ENCODE measurements around the gene ATP7B.
A peak's percentile ranks its signal among the peaks of the same experiment; 100 is the strongest.
"Not testable (repeated sequence)": the region's sequence is repeated elsewhere in the genome, so short reads cannot be mapped to it uniquely, and the experiment has no call there.

ATP7B gene

DNA sequence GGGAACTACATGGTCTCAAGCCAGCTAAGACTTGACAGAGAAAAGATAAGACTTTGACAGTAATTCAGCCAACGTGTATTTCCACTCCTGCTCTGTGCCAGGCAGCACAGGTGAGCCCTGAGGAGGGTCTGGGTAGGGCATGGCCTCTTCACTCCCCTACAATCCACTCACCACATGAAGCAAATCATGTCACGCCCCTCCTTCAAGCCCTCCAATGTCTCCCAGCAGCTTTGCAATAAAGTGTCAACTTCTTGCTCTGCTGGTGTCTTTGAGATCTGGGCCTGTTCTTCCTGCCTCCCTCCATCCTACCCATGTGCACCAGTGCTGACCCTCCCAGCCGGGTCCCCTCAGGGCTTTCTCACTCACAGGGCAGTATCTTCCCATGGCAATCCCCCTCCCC, 91.0 kb downstream of the ATP7B start:
- no peak for DNase-seq

- DNase-seq = no peak
Measured at GRCh38 chr13:51919531-51919930, 91.7 kb downstream of the ATP7B start.

DNA sequence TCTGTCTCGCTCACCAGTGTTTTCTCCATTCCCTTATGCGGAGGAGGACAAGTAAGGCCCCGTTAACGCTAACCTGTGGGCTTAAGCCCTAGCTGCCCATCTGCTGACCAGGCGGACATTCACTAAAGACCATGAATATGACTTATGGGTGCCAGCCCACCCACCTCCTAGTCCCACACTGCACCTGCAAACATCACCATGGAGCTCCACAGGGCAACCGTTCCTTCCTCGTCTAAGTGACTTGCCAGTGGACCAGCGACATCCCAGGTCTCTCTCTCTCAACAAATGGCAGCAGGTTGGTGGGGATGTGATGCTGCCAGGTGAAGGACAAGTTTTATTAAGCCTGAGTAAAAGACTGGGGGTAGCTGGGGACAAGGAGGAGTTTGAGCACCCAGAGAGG, 94.3 kb downstream of the ATP7B start:
- no peak for DNase-seq

- no peak for DNase-seq
Measured at GRCh38 chr13:51916051-51916818, 95.0 kb downstream of the ATP7B start.

DNA sequence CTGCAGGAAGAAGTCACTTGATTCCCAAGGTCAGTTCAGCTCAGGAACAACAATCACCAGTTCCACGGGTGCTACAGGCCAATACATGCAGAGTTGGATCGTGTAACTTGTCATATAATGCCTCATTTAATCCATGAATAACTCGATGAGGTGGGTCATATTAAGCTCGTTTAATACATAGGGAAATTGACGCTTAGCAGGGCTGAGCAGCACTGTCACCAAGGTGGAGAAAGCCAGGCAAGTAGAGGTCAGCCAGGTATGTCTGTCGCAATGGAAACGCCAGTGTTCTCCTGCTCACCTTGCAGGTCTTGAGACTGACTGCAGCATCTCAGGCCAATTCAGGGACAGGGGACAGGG, 97.1 kb downstream of the ATP7B start:
- DNase-seq = no peak

GRCh38 chr13:51913421-51914136, 97.7 kb downstream of the ATP7B start:
- no peak for DNase-seq

DNA sequence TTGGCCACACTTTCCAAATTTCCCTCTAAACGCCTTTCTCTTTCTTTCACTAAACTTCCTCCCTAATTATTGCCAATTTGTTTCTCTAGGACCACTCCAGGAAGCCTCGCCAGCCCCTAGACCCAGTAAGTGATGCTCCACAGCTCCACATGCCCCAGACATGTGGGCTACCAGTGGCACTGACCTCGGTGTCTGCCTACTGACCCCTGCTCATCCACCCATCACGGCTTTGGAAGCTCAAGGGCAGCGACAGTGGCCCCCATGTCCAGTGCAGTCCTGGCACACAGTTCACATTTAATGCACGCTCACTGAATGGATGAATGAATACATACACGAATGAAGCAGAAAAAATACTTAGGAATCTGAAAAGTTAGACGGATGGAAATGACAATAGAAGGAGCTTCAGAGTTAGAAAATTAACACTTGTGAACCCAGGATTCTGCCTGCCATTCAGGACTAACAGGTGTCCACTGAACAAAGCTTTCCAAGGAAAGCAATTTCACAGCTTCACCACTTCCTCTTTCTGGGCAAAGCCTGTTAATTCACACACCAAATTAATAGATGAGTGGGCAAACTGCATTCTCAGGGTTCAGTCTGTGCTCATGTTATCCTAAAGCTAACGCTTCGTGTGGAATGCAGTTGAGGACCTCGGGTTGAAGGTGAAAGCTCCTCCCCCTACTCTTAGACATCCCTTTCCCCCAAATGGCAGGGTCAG, 98.6 kb downstream of the ATP7B start:
- DNase-seq = no peak

- DNase-seq = no peak
Measured at GRCh38 chr13:51912091-51912490, 99.2 kb downstream of the ATP7B start.

GRCh38 chr13:51910508-51910907, 100.7 kb downstream of the ATP7B start:
- DNase-seq = no peak

GRCh38 chr13:51909265-51909664, 102.0 kb downstream of the ATP7B start:
- DNase-seq = not testable (repeated sequence)

DNA sequence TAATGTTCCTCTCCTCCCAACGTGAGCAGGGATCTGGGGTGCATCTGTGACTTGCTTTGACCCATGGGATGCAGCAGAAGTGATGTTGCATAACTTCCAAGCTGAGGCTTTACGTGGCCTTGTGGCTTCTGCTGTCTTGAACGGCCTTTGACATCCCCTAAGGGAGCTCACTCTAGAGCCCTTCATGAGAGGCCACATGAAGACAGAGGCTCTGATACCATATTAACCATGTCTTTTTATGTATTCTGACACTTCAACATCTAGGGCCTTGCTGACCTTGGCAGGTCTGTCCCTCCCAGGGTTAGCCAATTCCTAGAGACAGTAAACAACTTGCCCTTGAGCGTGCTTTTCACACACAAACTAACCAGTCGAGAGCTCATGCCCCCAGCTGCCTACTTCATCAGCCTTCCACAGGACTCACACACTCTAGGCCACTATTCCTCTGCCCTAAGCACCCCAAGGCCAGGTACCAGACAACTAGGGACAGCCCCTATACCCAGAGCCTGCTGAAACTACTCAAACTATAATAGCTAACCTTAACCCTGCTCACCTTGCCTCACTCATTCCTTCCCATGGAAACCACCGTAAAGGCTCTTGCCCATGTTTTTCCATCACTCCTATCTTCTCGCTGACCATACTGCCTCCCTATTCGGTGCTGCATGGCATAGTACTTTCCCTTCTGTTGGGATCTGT, 104.1 kb downstream of the ATP7B start:
- DNase-seq = no peak

DNA sequence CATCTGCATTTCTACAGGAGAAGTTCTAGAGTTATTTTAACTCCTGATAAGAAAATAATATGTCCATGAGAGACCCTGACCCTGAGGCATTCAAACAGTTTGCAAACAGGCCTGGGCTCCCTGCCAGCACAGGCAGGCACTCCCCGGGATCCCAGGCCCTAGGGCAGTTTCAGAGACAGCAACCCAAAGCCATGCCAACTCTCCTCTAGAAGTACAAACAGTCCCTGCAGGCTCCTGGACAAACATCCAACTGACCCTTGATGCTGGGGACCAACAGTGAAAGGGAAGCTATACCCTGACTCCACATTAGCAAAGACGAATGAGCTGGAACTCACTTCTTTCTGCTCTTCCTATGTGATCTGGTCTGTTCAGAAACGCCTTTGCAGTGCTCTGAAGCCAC, 104.7 kb downstream of the ATP7B start:
- no peak for DNase-seq

DNA sequence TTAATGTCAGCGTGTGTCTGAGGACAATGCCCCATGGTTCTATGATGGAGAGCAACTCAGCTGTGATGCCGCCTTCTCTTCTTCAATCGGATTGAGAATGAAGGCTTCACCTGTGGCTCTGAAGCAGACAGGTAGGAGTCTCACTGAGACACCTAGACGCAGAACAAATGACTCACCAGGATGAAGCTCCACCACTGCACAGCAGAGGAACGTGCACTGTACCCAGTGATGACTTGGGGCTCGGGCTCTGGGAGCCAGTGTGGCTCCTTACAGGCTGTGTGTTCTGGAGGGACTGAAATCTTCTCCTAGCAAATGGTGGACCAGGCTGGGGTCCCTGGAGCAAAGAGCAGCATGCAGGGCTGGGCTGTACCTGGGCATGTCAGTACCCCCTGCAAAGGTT, 105.5 kb downstream of the ATP7B start:
- no peak for DNase-seq

DNA sequence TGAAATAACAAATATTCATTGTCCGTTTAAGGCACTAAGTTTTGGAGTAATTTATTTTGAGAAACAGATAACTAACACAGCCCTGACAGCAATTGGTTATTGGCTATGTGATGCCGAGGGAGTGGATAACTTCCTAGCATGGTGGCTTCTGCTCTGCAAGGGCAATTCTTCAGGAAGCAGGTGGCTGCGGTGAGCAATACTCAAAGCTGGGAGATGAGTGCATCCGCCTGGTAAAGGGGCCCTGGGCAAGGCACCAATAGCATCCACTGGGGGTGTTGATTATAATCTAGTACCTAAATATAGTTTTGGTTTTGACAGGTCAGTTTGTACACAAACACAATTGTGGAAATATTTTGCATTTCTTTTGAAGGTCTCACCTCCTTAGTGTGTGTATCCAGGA, 108.5 kb downstream of the ATP7B start:
- no peak for DNase-seq

GRCh38 chr13:51900471-51900870, 110.8 kb downstream of the ATP7B start:
- DNase-seq = no peak

- DNase-seq = peak in 1 of 2 experiments; percentile 20
Measured at GRCh38 chr13:51895906-51896888, 115.1 kb downstream of the ATP7B start.

DNA sequence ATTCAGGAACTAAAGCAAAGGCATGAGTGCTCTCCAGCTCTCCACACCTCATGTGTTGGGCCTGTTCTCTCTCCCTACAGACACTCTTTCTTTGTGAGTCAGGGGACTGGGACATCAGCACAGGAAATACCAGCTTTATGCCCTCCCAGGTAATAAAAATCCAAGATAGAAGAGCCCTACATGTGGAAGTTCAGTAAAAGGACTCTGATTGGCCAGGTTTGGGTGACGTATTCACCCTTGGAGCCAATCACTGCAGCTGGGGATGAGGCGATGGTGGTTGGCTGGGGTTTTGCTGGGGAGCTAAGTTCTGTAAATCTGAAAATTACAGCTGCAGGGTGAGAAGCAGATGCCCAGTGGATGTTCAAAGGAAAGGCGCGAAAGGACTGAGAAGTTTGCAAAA, 117.0 kb downstream of the ATP7B start:
- DNase-seq = no peak

DNA sequence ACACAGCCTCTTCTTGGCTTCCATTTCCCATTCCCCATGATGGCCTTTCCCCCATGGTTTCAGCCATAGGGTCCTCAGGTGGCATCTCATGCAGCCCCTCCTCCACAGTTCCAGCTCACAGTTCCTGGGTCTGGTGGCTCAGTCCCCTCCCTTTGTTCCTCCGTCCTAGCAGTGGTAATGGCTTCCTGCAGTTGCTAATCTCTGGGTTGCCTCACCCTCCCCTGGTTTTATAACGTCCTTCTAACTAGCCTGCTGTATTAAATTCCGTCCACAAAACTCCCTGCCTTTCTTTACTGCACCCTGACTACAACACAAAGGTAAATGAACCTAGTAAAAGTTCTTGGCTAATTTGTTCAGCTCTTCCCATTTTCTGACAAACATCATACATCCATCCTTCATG, 118.6 kb downstream of the ATP7B start:
- DNase-seq = no peak

DNA sequence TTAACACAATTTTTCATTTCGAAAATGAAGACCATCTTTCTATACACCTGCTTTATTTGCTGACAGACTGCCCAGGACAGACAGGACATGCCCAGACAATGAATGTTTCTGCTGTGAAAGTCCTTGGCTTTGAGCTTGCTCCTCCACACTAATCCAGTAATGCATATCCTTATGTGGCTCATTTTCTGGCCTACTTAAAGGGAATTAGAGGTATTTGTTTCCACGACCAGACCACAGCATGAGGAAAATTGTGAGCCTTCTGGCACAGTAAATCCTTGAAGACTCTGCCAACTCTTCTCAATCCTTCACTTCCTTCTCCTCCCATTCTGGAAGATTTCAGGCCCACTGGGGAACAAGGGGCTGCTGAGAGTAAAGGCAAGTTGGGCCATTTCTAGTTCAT, 123.8 kb downstream of the ATP7B start:
- no peak for DNase-seq

DNA sequence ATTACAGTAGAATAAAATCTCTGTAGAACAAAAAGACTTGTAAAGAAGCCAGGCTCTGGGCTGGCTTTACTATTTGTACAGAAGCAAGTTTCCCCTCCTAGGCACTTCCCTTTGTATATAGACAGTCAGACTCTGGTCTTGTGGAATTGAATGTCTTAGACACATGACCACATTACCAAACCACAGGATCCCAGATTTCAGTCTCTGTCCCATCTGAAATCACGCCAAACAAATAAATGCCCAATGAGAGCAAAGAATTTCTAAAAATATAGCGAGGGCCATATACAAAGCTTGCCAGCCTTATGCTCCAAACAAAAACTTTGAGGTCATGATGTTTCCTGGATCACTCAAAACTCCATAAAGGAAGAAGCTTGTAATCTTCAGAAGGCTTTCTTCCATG, 125.6 kb downstream of the ATP7B start:
- DNase-seq = no peak

- DNase-seq = no peak
Measured at GRCh38 chr13:51883226-51883600, 128.0 kb downstream of the ATP7B start.
